Amniotic epithelial cell (primary cell): Measurements from ENCODE around the gene CRYBB1.
A peak's percentile ranks its signal among the peaks of the same experiment; 100 is the strongest.
"Not testable (repeated sequence)": the region's sequence is repeated elsewhere in the genome, so short reads cannot be mapped to it uniquely, and the experiment has no call there.

ENCODE experiments used
- DNase-seq: peaks from one replicate; pipeline ENCODE4 v3.0.0-alpha.2; 2010; ENCODE audit warnings: low read depth

CRYBB1 gene

DNA sequence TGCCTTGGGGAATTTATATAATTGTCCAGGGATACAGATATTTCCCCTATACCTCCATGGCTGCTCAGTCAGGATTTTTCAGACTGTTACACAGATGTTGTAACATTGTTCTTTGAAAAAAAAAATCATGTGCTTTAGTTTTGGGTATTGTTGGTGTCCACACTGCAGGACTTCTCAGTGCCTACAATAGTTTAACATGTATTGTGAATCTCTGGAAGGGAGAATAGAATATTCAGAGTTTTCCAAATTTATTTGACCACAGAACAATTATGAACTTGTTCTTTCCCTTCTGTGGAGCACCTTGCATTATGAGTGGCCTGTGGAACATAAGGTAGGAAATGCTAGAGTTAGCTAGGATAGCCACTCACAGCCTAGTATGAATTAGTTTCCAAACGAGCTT is 18.5 kb upstream of the CRYBB1 start:
- no peak for DNase-seq

DNA sequence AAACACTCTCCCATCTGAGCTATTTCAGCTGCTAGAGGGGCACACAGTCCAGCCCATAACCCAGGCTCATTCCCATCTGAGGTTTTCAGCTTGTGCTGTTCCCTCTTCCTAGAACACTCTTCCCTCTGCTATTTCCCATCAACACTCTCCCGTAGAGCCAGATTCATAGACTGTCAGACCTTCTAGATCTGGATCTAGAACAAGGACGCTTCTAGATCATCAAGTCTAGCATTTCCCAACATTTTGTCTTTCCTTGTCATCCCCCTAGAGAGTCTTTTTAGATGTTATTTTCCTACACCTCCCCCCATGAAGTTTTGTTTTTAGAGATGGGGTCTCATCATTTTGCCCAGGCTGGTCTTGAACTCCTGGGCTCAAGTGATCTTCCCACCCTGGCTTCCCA is 17.3 kb upstream of the CRYBB1 start:
- DNase-seq: no peak

- no peak for DNase-seq
Observed at GRCh38 chr22:26634189-26634588, 16.4 kb upstream of the CRYBB1 start.

GRCh38 chr22:26632422-26633155 is 14.8 kb upstream of the CRYBB1 start:
- DNase-seq: no peak

DNA sequence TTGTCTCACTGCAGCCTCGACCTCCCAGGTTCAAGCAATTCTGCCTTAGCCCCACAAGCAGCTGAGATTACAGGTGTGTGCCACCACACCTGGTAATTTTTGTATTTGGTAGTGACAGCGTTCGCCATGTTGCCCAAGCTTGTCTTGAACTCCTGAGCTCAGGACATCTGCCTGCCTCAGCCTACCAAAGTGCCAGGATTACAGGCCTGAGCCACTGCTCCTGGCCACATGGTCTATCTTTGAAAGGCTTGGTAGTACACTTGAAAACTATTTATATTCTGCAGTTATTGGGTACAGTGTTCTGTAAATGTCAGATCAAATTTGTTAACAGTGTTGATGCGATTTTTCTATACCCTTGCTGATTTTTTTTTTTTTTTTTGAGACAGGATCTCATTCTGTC is 13.5 kb upstream of the CRYBB1 start:
- no peak for DNase-seq

GRCh38 chr22:26629988-26630761 is 12.3 kb upstream of the CRYBB1 start:
- DNase-seq: no peak

GRCh38 chr22:26624803-26625202 is 7.0 kb upstream of the CRYBB1 start:
- DNase-seq: no peak

- DNase-seq: no peak
Observed at GRCh38 chr22:26623984-26624383, 6.2 kb upstream of the CRYBB1 start.

DNA sequence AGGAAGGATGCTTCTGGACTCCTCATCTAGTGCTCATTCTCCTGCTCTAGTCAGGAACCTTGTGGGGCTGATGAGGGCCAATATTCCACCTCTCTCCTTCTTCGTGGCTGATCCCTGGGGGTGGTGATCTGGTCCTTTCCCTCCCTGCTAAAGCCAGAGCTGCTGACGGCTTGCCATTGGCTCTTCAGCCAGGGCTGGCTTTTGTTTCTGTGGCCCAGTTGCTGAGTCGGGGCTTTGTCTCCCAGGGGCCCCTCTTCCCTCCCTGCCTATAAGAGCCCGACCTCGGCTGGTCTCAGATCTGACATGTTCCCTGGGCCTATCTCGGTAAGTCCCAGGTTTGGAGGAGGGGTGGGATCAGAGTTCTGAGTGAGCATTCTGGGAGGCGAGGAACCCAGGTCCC is 3.8 kb upstream of the CRYBB1 start, which contains the start of gene CRYBA4:
Gene CRYBA4, plus strand, starts transcription at position 301 of the 400 bp plus-strand sequence. CDS start 634 bp downstream, outside the sequence.
- no peak for DNase-seq

GRCh38 chr22:26620197-26620596 is 2.4 kb upstream of the CRYBB1 start:
- DNase-seq: no peak

- no peak for DNase-seq
Observed at GRCh38 chr22:26619510-26619909, 1.7 kb upstream of the CRYBB1 start.

DNA sequence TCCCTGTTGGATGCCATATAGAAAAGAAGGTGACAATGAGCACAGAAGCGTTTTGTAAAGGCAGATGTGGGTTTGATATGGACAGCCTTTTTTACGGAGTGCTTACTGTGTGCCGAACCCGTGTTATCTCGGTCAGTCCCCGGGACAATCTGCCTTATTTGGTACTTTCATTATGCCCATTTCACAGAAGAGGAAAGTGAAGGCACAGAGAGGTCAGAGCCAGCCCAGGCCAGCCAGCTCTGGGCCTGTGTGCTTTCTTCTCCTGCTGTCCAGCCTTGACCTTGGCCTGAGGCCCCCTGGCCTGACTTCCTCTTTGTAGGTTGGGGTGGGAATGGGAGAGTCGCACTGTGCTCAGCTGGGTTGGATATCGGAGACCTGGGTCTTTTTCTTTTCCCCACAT is 628 bp upstream of the CRYBB1 start:
- DNase-seq: no peak

- DNase-seq: no peak
Observed at GRCh38 chr22:26616650-26617049, 1.2 kb downstream of the CRYBB1 start.

DNA sequence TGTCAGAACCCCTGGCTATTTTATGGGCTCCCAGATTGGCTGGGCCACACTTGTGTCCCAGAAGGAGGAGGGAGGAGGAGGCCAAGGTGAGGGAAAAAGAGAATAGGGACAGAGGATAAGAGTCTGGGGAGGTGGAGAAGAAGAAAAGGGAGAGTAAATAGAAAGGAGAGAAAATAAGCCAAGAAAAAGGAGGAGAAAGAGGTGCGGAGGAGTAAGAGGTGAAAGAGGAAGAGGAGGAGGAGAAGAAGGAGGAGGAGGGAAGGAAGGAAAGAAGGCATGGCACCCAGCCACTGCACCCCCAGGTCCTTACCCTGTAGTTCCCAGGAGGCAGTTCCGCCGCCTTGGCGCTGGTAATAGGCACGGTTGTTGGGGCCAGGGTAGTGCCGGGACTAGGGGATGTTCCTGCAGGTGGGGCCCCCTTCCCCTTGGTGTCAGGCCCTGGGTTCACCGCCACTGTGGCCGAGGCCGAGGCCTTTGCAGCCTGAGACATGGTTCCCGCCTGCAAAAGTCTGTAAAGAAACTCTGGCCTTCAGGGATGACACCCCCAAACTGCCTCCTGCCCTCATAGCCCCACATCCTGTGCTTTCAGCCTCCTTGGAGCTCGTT is 1.9 kb downstream of the CRYBB1 start:
- DNase-seq: no peak

GRCh38 chr22:26615149-26615548 is 2.7 kb downstream of the CRYBB1 start:
- DNase-seq: no peak

DNA sequence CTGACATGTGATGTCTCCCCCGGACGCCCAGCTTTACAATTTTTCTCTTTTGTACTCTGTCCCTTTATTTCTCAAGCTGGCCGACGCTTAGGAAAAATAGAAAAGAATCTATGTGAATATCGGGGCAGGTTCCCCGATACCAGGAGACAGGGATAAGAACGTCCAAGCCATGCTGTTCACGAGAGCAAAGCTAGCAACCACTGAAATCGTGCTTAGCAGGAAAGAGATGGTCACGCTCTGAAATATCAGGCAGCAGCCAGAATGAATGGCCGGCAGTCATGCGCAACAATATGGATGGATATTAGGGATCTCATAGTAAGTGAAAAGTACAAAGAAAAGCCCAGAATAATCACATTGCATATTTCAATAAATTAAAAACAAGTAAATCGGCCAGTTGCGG is 3.5 kb downstream of the CRYBB1 start:
- no peak for DNase-seq

- not testable (repeated sequence) for DNase-seq
Observed at GRCh38 chr22:26613753-26614152, 4.1 kb downstream of the CRYBB1 start.

DNA sequence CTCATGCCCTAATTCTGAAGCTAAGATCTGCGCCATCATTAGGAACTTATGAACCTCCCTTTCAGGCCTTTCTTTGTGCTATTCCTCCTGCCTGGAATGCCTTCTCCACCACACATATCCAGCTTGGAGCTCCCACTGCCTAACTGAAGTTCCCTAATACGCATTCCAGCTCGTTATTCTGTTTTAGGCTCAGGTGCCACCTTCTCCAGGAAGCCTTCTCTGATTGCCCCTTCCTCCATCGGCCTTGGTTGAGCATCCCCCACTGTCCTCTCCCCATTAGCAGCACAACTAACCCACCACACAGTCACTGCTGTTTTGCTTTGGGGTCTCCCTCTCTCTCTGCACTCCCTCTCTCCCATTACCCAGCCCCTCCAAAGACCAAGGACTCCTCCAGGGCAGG is 5.2 kb downstream of the CRYBB1 start:
- DNase-seq: no peak

- no peak for DNase-seq
Observed at GRCh38 chr22:26610996-26611395, 6.8 kb downstream of the CRYBB1 start.

- peak; percentile 24 for DNase-seq
Observed at GRCh38 chr22:26610072-26610958, 7.5 kb downstream of the CRYBB1 start.

- DNase-seq: no peak
Observed at GRCh38 chr22:26609287-26609686, 8.5 kb downstream of the CRYBB1 start.

DNA sequence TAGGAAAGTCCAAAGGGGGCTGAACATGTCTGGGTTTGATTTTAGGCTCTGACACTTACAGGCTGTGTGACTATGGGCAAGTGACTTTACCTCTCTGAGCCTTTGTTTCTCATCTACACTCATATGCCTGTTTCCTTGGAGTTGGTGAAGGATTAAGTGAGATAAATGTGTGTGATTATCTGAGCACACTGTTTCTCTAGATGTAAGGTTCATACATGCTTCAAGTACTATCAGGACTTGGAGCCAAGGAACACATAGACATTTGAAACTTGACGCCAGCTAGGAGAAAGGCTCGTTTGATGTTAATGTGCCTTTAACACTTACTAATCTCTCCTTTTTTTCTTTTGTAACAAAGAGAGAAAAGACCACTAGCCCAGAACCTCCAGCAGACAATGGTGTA is 9.7 kb downstream of the CRYBB1 start:
- no peak for DNase-seq
